Peyer's patch (tissue), 4 donors: ENCODE measurements around the gene CDS2.

ENCODE experiments used
- CTCF ChIP-seq, 6 experiments: fragments of 450-650 bp in 4 of 6; fragments of 200-600 bp in 2 of 6; sonication (generic) in 1 of 6; IDR thresholded peaks; one replicate each; pipeline ENCODE4 v1.5.1; 2017 to 2019; ENCODE audit warnings: antibody characterized with exemption in 6 of 6, mild to moderate bottlenecking in 3 of 6, moderate library complexity in 1 of 6
- POLR2A ChIP-seq, 2 donors: fragments of 450-650 bp; IDR thresholded peaks; one replicate each; pipeline ENCODE4 v1.5.1; 2017; ENCODE audit warnings: antibody characterized with exemption in 2 of 2, mild to moderate bottlenecking in 2 of 2, moderate library complexity in 2 of 2

GRCh38 chr20:5128886-5129285 lies 2.1 kb downstream of the CDS2 start:
- TF ChIP-seq CTCF (IDR thresholded peaks at IDR 0.05) (no peak), POLR2A (IDR thresholded peaks at IDR 0.05) (no peak)
